Measurements from ENCODE around the gene AMZ2.

GRCh38 chr17:68238164-68238870, 9.5 kb upstream of the AMZ2 start:
- TF ChIP-seq EP300 (IDR thresholded peaks at IDR 0.05) = no peak
- no peak for TF ChIP-seq POLR2A (IDR thresholded peaks at IDR 0.05)
- no peak for TF ChIP-seq CTCF (IDR thresholded peaks at IDR 0.05)
- TF ChIP-seq POLR2AphosphoS5 (IDR thresholded peaks at IDR 0.05) = no peak
